HG03060 (cell line): ENCODE measurements around the gene SH3RF3.

ENCODE experiments used
- ATAC-seq: cut with Tn5 transposase; IDR thresholded peaks from one replicate; pipeline ENCODE4 v1.9.1; 2021; ENCODE audit warnings: low read depth, moderate number of reproducible peaks; ENCODE audit not compliant: unreplicated experiment

SH3RF3 gene

DNA sequence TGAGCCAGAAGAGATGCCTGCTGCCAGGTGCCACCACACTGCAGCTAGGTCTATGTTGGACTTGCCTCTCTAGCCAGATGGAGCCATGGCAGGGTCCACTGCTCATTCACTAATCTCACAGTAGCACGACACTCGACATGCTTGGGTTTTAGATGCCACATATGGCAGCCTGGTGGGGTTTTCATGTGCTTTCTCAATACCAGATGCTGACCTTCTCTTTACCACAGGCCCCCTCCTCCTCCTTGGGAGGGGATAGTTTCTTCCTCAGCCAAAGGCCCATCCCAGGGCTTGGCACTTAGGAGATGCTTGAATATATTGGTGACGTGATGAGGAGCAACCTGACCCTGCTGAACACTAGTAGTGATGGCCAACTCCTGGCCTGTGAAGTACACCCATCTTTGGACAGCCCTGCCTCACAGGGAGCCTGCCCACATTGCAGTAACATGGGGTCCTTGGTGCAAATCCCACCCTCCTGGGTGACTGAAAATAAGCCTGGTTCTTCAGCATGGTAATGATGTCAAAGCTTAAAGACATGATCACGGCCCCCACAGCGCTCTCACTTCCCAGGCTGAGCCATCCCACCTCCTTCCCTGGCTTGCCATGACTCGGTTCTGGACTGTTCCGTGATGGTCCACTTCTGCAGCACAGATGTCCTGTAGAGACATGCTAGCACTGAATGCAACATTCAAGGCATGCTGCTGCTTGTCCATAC, 227.5 kb downstream of the SH3RF3 start:
- no peak for ATAC-seq

DNA sequence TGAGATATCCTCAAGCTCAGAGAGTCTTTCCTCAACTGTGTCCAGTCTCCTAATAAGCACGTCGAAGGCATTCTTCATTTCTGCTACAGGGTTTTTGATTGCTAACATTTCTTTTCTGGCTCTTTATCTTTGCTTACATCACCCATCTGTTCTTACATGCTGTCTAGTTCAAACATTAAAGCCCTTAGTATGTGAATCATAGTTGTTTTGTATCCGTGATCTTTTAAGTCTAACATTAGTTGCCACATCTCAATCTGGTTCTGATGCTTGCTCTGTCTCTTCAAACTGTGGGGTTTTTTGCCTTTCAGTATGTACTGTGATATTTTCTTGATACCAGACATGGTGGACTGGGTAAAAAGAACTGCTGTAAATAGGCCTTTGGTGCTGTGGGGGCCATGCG, 235.2 kb downstream of the SH3RF3 start:
- ATAC-seq, result no peak

DNA sequence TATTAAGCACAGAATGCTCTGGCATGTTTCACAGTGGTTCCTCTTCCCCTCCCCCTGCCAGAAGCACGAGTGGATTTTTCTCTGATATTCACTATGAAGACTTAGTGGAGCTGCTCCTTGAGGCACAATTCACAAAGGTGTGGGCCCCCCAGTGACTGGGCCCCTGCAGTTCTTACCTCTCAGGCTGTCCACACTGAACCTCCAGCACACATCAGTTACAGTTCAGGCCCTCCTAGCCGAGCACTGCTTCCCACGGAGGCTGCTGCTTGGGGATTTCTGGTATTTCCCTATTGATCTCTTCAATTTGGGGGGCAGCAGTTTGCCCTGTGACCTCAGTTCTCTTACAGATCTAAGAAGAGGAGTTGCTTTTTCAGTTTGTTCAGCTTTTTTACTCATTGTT, 236.1 kb downstream of the SH3RF3 start:
- no peak for ATAC-seq

DNA sequence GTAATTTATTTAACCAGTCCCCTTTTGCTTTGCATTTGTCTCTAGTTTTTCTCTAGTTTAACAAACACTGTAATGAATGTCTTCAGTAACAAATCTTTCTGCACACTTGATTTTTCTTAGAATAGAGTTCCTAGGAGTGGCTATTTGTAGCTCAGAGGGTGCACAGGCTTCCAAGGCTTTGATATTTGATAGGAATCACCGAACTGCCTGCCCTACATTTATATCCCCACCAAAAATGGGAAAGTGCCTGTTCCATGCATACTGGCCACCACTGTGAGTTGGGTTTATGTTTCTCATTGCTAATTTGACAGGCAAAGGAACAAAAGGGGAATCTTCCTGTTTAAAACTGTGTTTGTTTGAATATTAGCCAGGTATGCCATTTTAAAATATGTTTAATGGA, 238.7 kb downstream of the SH3RF3 start:
- no peak for ATAC-seq

DNA sequence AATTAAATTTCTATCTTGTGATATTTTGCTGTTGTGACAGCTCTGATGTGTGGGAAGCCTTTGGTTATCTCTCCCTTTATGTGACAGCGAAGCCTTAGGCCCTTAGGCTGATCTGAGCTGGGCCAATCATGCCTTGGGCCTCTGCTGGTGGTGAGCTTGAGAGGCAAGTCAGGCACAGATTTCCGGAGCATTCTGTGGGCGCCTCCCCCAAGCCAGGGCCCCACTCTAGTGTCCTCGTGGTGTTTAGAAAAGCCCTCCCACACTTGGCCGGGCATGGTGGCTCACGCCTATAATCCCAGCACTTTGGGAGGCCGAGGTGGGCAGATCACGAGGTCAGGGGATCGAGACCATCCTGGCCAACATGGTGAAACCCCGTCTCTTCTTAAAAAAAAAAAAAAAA, 239.8 kb downstream of the SH3RF3 start:
- no peak for ATAC-seq

DNA sequence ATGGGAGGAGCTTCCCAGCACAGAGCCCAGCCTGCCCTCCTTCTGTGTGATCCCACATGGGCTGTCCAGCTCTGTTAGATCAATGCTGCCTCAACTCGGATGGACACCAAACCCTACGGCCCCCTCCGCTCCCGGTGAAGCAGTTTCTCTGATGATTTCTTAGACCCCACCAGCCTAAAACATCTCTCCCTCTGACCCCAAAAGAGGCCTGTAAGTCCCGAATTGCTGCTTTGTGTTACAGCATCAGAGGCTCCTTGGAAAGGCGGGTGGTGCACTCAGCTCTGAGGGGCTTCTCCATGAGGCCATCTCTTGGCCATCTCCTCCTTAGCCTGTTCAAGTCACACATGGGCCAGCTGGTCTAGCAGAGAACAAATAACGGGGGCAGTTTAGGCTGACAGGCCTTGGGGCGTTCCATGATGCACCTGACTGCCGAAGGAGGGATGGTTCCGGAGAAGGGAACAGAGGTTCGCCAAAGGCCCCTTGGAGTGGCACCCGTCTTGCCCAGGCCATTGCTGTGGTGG, 240.7 kb downstream of the SH3RF3 start:
- no peak for ATAC-seq

DNA sequence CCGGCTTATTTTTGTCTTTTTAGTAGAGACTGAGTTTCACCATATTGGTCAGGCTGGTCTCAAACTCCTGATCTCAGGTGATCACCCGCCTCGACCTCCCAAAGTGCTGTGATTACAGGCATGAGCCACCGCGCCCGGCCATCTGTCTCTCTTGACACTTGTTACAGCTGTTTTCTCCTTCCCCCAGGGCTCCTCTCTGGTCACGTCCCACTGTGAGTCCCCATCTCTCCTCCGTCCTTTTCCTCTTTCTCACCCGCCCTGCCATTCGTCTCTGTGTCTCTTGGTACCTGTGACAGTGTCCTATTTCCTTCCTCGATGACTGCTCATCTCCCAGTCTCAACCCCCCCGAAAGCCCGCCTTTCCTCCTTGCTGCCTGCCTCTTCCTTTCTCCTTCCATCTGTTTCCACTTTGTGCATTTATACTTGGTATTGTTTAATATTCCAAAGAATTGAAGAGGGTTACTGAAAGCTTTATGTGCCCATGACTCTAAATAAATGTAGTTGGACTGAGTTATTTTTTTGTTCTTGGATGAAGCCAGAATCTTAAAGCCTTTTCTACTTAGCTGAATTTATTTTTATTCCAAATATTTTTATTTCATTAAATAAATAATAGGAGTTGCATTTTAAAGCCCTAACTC, 241.5 kb downstream of the SH3RF3 start:
- no peak for ATAC-seq

DNA sequence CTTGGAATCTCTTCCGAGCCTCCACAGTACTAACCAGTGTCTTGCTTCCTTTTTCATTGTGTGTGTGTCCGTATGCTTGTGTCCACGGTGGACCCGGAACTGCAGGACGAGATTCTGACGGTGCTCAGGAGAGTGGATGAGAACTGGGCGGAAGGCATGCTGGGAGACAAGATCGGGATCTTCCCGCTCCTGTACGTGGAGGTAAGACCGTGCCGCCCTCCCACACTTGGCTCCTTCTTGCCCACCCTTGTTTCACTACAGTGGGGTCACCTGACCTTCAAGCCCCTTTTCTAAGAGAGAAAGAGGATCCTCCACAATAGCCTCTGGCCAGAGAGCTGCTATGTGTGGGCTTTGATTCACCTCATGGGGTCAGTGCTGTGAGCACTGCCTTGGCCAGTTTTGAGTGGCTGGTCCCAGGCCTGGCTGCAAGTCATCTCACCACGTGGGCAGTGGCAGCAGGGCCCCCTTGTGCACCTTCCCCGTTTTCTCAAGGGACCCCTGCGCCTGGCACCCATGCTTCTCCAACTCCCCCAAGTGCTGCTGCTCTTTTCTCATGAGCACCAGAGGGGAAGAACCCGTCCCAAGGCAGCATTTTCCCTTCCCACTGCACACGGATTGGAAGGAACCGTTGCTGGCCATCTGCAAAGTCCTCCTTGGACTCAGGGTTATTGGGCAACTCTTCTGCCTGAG, 242.6 kb downstream of the SH3RF3 start:
- no peak for ATAC-seq

DNA sequence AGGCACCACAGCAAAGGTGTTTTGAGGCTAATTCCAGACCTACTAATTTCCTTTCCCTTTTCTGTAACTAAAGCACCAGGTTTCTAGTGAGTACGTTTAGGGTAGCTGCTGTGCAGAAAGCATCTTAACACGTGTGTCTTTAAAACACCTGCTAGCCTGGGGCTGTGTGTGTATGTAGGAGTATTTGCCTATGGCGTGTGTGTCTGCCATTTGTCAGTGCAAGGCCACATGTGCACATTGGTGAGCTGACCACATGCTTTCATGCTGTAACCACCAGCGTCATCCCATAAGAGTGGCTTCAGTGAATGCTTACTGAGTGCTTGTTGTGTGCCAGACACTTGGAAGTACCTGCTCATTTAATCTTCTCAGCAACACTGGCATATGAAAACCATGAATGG, 243.2 kb downstream of the SH3RF3 start:
- no peak for ATAC-seq

DNA sequence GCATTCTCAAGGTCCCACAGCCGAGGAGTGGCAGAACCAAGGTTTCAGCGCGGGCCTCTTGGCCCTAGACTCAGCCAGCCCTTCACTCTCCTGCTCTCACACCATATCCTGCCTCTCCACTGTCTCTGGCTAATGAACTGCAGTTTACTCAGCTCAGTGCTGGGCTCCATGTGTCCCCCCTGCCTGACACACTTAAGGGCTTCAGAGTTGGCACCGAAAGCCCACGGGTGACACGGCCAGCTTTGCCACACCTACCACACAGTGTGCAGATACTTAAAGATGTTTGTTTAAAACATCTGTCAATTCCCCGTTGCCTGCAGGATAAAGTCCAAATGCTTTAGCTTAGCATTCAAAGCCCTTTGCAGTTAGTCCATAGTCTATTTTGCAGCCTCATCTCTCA, 243.6 kb downstream of the SH3RF3 start:
- no peak for ATAC-seq

DNA sequence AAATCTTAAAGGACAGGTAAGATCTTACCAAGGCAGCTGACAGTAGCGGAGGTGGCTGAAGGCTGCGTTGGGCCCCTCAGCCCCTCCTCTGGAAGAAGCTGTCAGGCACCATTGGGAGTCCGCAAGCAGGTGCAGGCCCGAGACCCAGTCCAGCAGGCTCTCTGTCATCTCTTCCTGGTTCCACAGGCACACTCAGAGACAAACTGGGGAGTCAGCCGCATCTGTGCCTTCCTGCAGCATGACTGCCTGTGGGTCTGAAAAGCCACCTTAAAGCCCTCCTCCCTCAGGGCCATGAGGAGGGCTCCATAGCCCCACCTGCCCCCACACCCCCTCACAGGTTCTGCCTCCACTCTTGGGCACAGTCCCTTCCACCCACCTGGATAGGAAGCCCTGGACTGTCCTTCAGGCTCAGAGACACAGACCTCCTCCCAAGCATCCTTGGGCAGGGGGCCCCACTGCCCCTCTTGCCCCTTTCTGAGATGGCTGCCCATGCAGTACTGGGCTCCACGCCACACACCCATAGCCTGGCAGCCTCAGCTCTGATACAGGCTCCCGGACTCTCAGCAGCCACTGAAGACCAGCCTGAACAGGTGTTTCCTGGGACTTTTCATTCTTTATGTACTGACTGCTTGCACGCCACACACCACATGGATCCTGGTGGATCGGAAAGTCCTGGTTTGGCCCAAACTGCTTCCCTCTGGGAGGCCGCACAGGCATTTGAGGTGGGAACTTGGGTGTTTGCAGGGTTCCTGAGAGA, 245.0 kb downstream of the SH3RF3 start:
- ATAC-seq, result no peak

DNA sequence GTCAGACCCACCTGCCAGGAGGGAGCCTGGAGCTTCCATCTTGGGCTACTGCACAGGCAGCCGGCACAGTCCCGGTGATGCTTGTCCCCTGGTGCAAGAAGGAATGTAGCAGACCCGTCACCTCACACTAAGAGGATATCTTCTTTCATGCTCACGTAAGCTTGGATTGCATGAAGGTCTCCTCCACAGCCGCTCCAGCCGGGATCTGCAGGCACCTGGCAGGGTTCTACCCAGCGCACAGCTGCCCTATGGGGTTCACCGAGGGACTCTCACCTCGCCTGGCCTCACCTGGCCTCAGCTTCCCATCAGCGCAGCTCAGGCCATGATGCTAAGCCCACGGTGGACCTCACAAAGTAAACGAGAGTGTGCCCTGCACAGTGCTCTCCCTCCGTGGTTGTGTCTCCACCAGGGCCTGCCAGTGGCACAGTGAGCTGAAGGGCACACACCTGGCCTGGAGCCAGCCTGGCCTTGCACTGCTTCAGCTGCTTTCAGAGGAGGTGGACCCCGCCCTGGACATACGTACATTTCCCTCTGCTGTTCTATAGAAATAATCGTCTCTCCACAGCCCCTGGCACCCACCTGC, 245.6 kb downstream of the SH3RF3 start:
- ATAC-seq, result no peak

DNA sequence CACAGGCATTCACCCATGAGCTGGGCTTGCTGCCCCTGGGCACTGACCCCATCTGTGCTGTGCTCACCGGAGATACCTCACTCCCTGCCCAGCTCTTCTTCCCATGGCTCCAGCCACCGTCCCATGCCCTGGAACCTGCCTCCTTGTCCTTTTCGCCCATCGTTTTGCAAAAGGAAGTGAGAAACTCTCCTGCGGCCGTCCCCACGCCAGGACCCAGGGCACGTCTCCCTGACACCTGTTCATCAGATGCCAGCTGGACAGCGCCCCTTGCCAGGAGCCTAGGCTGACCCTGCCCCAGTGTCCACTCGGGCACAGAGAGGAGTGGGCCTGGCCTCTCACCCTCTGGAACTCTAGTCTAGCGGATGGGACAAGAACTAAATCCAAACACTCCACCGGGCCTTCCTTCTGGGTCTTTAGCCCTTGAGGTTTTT, 246.1 kb downstream of the SH3RF3 start:
- ATAC-seq, result no peak

DNA sequence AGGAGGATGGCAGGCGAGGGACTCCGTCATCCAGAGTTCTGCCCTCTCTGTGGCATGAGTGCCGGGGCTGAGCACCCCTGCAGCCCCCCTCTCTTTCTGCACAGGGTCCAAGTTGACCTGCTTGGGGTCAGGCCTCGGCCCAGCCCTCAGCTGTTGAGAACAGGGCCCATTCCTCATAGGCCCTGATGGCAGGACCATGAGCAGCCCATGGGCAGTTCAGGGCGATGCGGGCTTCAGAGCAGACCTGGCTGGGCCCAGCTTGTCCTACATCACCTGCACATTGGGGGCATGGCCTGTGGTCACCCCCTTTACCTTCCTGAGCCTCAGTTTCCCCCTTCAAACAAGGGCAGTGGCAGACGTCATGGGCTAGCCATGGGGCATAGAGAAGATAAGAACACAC, 246.7 kb downstream of the SH3RF3 start:
- no peak for ATAC-seq

DNA sequence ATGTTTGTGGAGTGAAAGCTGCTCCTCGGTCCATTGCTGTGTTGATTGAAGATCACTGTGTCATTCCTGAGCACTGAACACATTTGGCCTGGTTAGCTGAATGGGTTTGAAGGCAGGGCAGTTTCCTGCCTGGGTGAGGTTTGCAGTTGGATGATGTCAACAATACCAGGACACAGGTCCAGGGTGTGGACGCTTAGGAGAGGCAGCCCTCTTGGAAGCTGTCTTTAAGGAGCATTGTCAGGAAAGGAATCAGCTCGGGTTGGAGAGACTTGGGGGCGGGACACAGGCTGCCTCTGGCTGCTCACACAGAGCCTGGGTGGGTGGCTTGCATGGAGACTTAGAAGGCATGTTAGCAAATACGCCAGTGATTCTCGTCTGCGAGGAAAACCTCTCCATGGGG, 247.1 kb downstream of the SH3RF3 start:
- no peak for ATAC-seq

DNA sequence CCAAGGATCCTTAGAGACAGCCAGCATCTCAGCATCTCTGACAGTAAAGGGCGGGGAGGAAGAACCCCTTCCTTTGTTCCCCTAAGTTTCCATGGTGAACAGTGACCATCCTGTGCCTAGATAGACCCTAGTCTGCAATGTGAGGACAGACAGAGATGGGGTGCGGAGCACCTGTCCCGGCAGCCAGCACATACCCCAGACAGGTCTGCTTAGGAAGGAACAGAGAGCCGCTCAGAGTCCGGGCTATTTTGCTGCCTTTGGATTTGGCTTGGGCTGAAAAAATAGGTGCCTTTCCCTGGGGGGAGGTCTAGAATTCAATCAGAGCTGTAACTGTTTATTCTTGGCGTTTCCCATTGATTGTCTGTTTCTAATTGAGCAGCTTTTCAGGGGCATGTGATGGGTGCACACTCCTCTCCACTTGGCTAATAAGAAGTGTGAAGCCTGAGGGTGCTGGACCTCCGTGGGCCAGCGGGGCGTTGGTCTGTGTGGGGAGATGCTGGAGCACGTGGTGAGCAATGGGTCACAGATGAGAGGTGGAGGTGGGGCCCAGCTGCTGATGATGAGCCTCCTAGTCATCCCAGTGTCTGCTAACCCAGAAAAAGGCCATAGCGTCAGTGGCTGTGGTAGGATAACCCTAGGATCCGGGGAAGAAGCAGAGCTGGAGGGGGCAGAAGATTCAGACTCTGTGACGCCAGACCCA, 247.9 kb downstream of the SH3RF3 start:
- no peak for ATAC-seq

DNA sequence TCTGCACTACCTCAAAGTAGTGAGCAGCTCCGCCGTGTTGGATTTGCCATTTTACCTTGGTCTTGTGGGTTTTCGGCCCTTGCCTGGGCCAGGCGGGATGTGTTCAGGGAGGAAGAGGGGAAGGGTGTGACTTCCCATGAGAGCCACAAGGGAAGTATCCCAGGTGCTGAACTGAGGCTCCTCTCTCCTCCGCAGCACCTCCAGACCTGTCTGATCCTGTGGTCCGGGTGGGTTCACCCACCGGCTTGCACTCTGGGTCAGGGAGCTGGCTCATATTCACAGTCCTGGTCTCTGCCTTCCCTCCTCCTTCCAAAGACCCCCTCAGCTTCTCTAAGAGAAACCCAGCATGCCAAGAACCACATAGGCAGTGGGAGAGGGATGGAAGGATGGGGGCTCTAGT, 249.0 kb downstream of the SH3RF3 start:
- ATAC-seq, result no peak

DNA sequence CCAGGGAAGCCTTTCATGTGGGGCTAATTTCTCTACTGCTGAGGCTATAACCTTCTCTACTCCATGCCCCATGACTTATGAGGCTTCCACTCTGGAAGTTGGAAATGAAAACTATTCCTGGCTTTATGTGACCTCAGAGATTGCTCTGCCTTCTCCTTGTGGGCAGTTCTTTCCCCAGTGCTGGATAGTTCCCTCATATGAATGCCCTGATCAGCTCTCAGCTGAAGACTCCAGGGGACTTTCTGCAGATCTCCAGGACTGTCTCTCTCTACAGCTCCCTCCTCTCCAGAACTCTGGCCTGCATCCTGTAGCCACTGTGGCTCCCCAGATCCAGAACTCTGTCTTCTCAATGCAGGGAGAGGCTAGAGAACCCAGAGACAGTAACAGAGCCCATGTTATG, 249.7 kb downstream of the SH3RF3 start:
- no peak for ATAC-seq

DNA sequence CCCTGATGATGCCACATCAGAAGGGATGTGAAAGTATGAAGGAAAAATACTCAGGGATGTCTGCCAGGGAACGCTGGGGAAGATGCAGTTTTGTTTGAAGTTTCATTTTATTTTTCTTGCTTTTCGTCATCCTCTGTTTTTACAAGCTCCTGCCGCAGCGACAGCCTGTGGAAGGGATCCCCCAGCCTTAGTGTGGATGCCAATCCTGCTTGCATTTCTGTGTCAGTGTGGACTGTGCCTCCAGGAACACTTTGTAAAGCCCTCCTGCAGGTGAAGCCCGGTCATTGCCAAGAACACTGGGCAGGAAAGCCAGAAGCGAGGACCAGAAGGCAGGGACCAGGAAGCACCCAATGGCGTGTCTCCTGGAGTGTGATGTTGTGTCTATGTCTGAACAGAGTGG, 250.5 kb downstream of the SH3RF3 start:
- no peak for ATAC-seq
